HCT116 (cell line): ENCODE results near the gene MEFV. TPM values are rescaled to one million over a fixed set of nuclear protein-coding genes. Genes with fewer than 3 reads are reported as not detected.

Source experiments
- total RNA-seq: library from RNA; stranded (reverse); gene quantifications from one replicate; pipeline ENCODE4 v1.2.1, GENCODE V29; 2021; ENCODE audit not compliant: unreplicated experiment

MEFV gene
- total RNA-seq, 1 experiment from 2014 or later: 0.15 TPM

Other genes starting within 250 kb of the MEFV start
- gene CLDN9, start 243.7 kb downstream of the MEFV start, total RNA-seq: 0.76 TPM
- 0.49 TPM for gene CLDN6, start 238.4 kb downstream of the MEFV start, total RNA-seq
- gene TNFRSF12A, start 236.3 kb downstream of the MEFV start, total RNA-seq: 188 TPM
- 60.0 TPM for gene HCFC1R1, start 232.7 kb downstream of the MEFV start, total RNA-seq
- gene THOC6, start 232.6 kb downstream of the MEFV start, total RNA-seq: 62.9 TPM
- 21.3 TPM for gene BICDL2, start 219.7 kb downstream of the MEFV start, total RNA-seq
- gene MMP25, start 210.1 kb downstream of the MEFV start, total RNA-seq: 2.5 TPM
- 13.7 TPM for gene IL32, start 191.0 kb downstream of the MEFV start, total RNA-seq
- 0.76 TPM for gene ZSCAN10, start 157.3 kb downstream of the MEFV start, total RNA-seq
- gene ZNF205, start 144.0 kb downstream of the MEFV start, total RNA-seq: 17.0 TPM
- 11.0 TPM for gene ZNF213, start 121.6 kb downstream of the MEFV start, total RNA-seq
- not detected for gene OR1F1, start 68.4 kb downstream of the MEFV start, total RNA-seq
- 8.8 TPM for gene ZNF200, start 21.5 kb downstream of the MEFV start, total RNA-seq
- 31.4 TPM for gene ZNF263, start 26.9 kb upstream of the MEFV start, total RNA-seq
- 0.49 TPM for gene TIGD7, start 48.8 kb upstream of the MEFV start, total RNA-seq
- 10.3 TPM for gene ZNF75A, start 48.9 kb upstream of the MEFV start, total RNA-seq
- gene OR2C1, start 99.3 kb upstream of the MEFV start, total RNA-seq: not detected
- gene ZSCAN32, start 144.4 kb upstream of the MEFV start, total RNA-seq: 20.0 TPM
- gene ZNF174, start 144.6 kb upstream of the MEFV start, total RNA-seq: 8.2 TPM
- gene ZNF597, start 186.9 kb upstream of the MEFV start, total RNA-seq: 3.2 TPM
- gene NAA60, start 187.0 kb upstream of the MEFV start, total RNA-seq: 32.2 TPM
- gene C16orf90, start 238.9 kb upstream of the MEFV start, total RNA-seq: not detected
- gene CLUAP1, start 244.4 kb upstream of the MEFV start, total RNA-seq: 27.4 TPM